ENCODE data around the gene VMA21. TPM values are rescaled to one million over a fixed set of nuclear protein-coding genes. Genes with fewer than 3 reads are reported as not detected.
A peak's percentile ranks its signal among the peaks of the same experiment; 100 is the strongest.

The VMA21 gene
- total and polyA plus RNA-seq, 10 of the 15 experiments (the other 5 are each of a cell fraction or from before 2014, with no cell fraction given) = 12.9 to 53.6 (median 41.5) TPM

GRCh38 chrX:151396825-151397740 is at the start of gene VMA21 (continued):
- TF ChIP-seq MEF2A (IDR thresholded peaks at IDR 0.05; ENCODE audit: insufficient read depth, low read depth, low read length) = no peak
- peak; percentile 54; the same call in 1 of the 2 replicates for TF ChIP-seq E2F4 (IDR thresholded peaks at IDR 0.05; ENCODE audit: low read depth, low read length)
- TF ChIP-seq BCL11A (IDR thresholded peaks at IDR 0.05; ENCODE audit: low read depth, low read length) = no peak
- no peak for TF ChIP-seq FOS (IDR thresholded peaks at IDR 0.05; ENCODE audit: borderline replicate concordance, extremely low read depth, insufficient read length)
- TF ChIP-seq ZNF592 (IDR thresholded peaks at IDR 0.05) = no peak
- no peak for TF ChIP-seq EED (IDR thresholded peaks at IDR 0.05; ENCODE audit: low read depth)
- peak; percentile 79 for TF ChIP-seq MAX (IDR thresholded peaks at IDR 0.05; ENCODE audit: low read depth, low read length)
- no peak for TF ChIP-seq PAX8 (IDR thresholded peaks at IDR 0.05)
- no peak for TF ChIP-seq E2F8 (IDR thresholded peaks at IDR 0.05; ENCODE audit: low read depth, partially characterized antibody)
- TF ChIP-seq MEF2B (IDR thresholded peaks at IDR 0.05; ENCODE audit: partially characterized antibody, poor library complexity, severe bottlenecking) = no peak
- TF ChIP-seq PRDM15 (CRISPR knock-in tag; IDR thresholded peaks at IDR 0.05) = no peak
- no peak for TF ChIP-seq FOXK2 (IDR thresholded peaks at IDR 0.05)
- peak; percentile 66; the same call in 1 of the 2 replicates for TF ChIP-seq MXI1 (IDR thresholded peaks at IDR 0.05; ENCODE audit: low read depth, low read length)

Measured in GM12878 (cell line).